ENCODE measurements around the gene CABLES1.

- TF ChIP-seq CTCF (IDR thresholded peaks at IDR 0.05): no peak
- TF ChIP-seq POLR2A (IDR thresholded peaks at IDR 0.05): no peak
Measured at GRCh38 chr18:23159344-23159743, 24.1 kb downstream of the CABLES1 start.

All from thyroid gland (tissue), 4 donors.